H1 (cell line): Measurements from ENCODE around the gene TEAD4. TPM values are rescaled to one million over a fixed set of nuclear protein-coding genes. Genes with fewer than 3 reads are reported as not detected.

Experiments used
- CTCF ChIA-PET: fragments of 300-600 bp; sonication (Branson Sonifier 250); formaldehyde crosslinking; loops from one replicate; lab custom pipeline; 2021; ENCODE audit not compliant: partially characterized antibody; lab: Charles Lee
- POLR2A ChIA-PET: fragments of 300-600 bp; sonication (Branson Sonifier 250); formaldehyde crosslinking; loops from one replicate; lab custom pipeline; 2021; ENCODE audit warnings: inconsistent platforms; ENCODE audit not compliant: partially characterized antibody; lab: Charles Lee
- DNase-seq, 2 experiments: peaks; one replicate each; pipeline versions ENCODE4 v3.0.0 to v3.0.0-alpha.2; 2010 to 2022; ENCODE audit warnings: low spot score in 2 of 2, low read depth in 1 of 2, mixed read lengths in 1 of 2
- FAIRE-seq: peaks from 2 replicates; lab custom pipeline; 2011; peaks lifted over from hg19 to GRCh38; lab: Jason Lieb, UNC
- H2AFZ ChIP-seq: 2 replicates; pipeline ENCODE4 v1.8.1; 2012; ENCODE audit warnings: low read length, inconsistent platforms
- H2AK5ac ChIP-seq: 2 replicates; pipeline ENCODE4 v1.6.1; 2013; ENCODE audit warnings: low read depth, low read length
- H2BK120ac ChIP-seq: replicated peaks from 2 replicates; pipeline ENCODE3; 2013; ENCODE audit warnings: low read depth, low read length, inconsistent platforms
- H2BK12ac ChIP-seq: 2 replicates; pipeline ENCODE4 v1.6.1; 2013; ENCODE audit warnings: low read depth, low read length
- H2BK15ac ChIP-seq: 2 replicates; pipeline ENCODE4 v1.6.1; 2013; ENCODE audit warnings: low read length
- H2BK20ac ChIP-seq: 2 replicates; pipeline ENCODE4 v1.6.1; 2013; ENCODE audit warnings: low read length
- H2BK5ac ChIP-seq: 2 replicates; pipeline ENCODE4 v1.6.1; 2013; ENCODE audit warnings: low read depth, low read length
- H3K14ac ChIP-seq: 2 replicates; pipeline ENCODE4 v1.6.1; 2013; ENCODE audit warnings: inconsistent platforms; ENCODE audit not compliant: insufficient read length
- H3K18ac ChIP-seq: 2 replicates; pipeline ENCODE4 v1.6.1; 2013; ENCODE audit warnings: low read length; ENCODE audit errors: extremely low read depth
- H3K23ac ChIP-seq: 2 replicates; pipeline ENCODE4 v1.6.1; 2013; ENCODE audit warnings: inconsistent platforms; ENCODE audit not compliant: insufficient read length
- H3K23me2 ChIP-seq: 2 replicates; pipeline ENCODE4 v1.6.1; 2013; ENCODE audit warnings: low read depth, low read length
- H3K27ac ChIP-seq: 2 replicates; pipeline ENCODE4 v1.6.1; 2011; ENCODE audit warnings: low read depth, low read length, inconsistent platforms
- H3K27me3 ChIP-seq, 4 experiments: replicated peaks in 1 of 4; 1 replicate in 1 of 4; 2 replicates in 3 of 4; pipeline versions ENCODE4 v1.6.1 to v1.8.1; 2011 to 2013; ENCODE audit warnings: low read length in 3 of 4, mild to moderate bottlenecking in 3 of 4, inconsistent platforms in 2 of 4, mixed read lengths in 2 of 4, moderate library complexity in 1 of 4; ENCODE audit not compliant: control insufficient read depth in 3 of 4, insufficient read depth in 3 of 4; ENCODE audit errors: extremely low read depth in 1 of 4
- H3K36me3 ChIP-seq, 4 experiments: 2 replicates each; pipeline versions ENCODE4 v1.6.1 to v1.8.1; 2011 to 2013; ENCODE audit warnings: mild to moderate bottlenecking in 4 of 4, low read length in 3 of 4, moderate library complexity in 2 of 4, control low read depth in 1 of 4, inconsistent platforms in 1 of 4; ENCODE audit not compliant: insufficient read depth in 4 of 4, control insufficient read depth in 2 of 4
- H3K4ac ChIP-seq: replicated peaks from 2 replicates; pipeline ENCODE3; 2013; ENCODE audit warnings: low read length, low read depth, mixed read lengths, inconsistent platforms; ENCODE audit not compliant: insufficient read length
- H3K4me1 ChIP-seq, 4 experiments: replicated peaks in 1 of 4; 1 replicate in 1 of 4; 2 replicates in 3 of 4; pipeline versions ENCODE4 v1.6.1 to v1.8.1; 2011 to 2013; ENCODE audit warnings: low read length in 3 of 4, inconsistent platforms in 2 of 4, mixed read lengths in 1 of 4; ENCODE audit not compliant: insufficient read depth in 4 of 4, control insufficient read depth in 3 of 4
- H3K4me2 ChIP-seq, 2 experiments: 2 replicates each; pipeline versions ENCODE4 v1.6.1 to v1.8.1; 2011 to 2013; ENCODE audit warnings: low read depth in 2 of 2, low read length in 2 of 2, control low read depth in 1 of 2, inconsistent platforms in 1 of 2, mild to moderate bottlenecking in 1 of 2; ENCODE audit not compliant: insufficient read depth in 1 of 2
- H3K4me3 ChIP-seq, 4 experiments: fragments of 200-600, 300-600 bp in 1 of 4; sonication (generic), shearing (Covaris generic), sonication (Bioruptor Twin) in 1 of 4; 2 replicates each; pipeline versions ENCODE4 v1.5.1 to v1.8.1; 2011 to 2016; ENCODE audit warnings: low read length in 4 of 4, low read depth in 3 of 4, control low read depth in 2 of 4, inconsistent platforms in 2 of 4, mild to moderate bottlenecking in 2 of 4, mixed read lengths in 1 of 4, moderate library complexity in 1 of 4; ENCODE audit not compliant: insufficient read depth in 2 of 4; ENCODE audit errors: extremely low read depth in 1 of 4
- H3K56ac ChIP-seq: replicated peaks from 2 replicates; pipeline ENCODE3; 2013; ENCODE audit warnings: low read depth, mild to moderate bottlenecking, mixed read lengths, low read length, inconsistent platforms; ENCODE audit not compliant: insufficient read length
- H3K79me1 ChIP-seq: 2 replicates; pipeline ENCODE4 v1.6.1; 2013; ENCODE audit warnings: low read depth, low read length, control low read depth
- H3K79me2 ChIP-seq, 2 experiments: 2 replicates each; pipeline versions ENCODE4 v1.6.1 to v1.8.1; 2012 to 2013; ENCODE audit warnings: low read length in 2 of 2, mild to moderate bottlenecking in 2 of 2, inconsistent platforms in 1 of 2; ENCODE audit not compliant: insufficient read depth in 2 of 2, control insufficient read depth in 1 of 2
- H3K9ac ChIP-seq, 4 experiments: replicated peaks in 1 of 4; 1 replicate in 1 of 4; 2 replicates in 3 of 4; pipeline versions ENCODE4 v1.6.1 to v1.8.1; 2011 to 2013; ENCODE audit warnings: low read depth in 3 of 4, low read length in 3 of 4, control low read depth in 2 of 4, mild to moderate bottlenecking in 2 of 4, moderate library complexity in 2 of 4, inconsistent platforms in 1 of 4; ENCODE audit errors: extremely low read depth in 1 of 4
- H3K9me3 ChIP-seq, 2 experiments: 2 replicates each; pipeline versions ENCODE4 v1.6.1 to v1.8.1; 2012 to 2013; ENCODE audit warnings: mild to moderate bottlenecking in 2 of 2, moderate library complexity in 2 of 2, control low read depth in 1 of 2, inconsistent platforms in 1 of 2, low read depth in 1 of 2, low read length in 1 of 2, mixed read lengths in 1 of 2; ENCODE audit not compliant: insufficient read depth in 2 of 2
- H4K20me1 ChIP-seq, 2 experiments: replicated peaks in 1 of 2; 2 replicates each; pipeline versions ENCODE3 to v1.8.1; 2011 to 2013; ENCODE audit warnings: inconsistent platforms in 2 of 2, low read length in 2 of 2, mild to moderate bottlenecking in 1 of 2; ENCODE audit not compliant: insufficient read depth in 2 of 2, control insufficient read depth in 1 of 2
- H4K5ac ChIP-seq: 2 replicates; pipeline ENCODE4 v1.6.1; 2013; ENCODE audit warnings: low read length, low read depth, mixed read lengths, inconsistent platforms; ENCODE audit not compliant: insufficient read length
- H4K8ac ChIP-seq: 2 replicates; pipeline ENCODE4 v1.8.0; 2013; ENCODE audit warnings: mild to moderate bottlenecking, moderate library complexity, low read length, inconsistent platforms; ENCODE audit not compliant: insufficient read depth; ENCODE audit errors: extremely low read depth
- H4K91ac ChIP-seq: replicated peaks from 2 replicates; pipeline ENCODE3; 2013; ENCODE audit warnings: low read length, mixed read lengths, inconsistent platforms; ENCODE audit not compliant: insufficient read length
- BACH1 ChIP-seq: IDR thresholded peaks from 2 replicates; pipeline ENCODE4 v1.6.1; 2012; ENCODE audit warnings: low read length, improper control_type of control experiment
- CBX5 ChIP-seq: fragments of 300-800, 300-1000 bp; sonication (generic); IDR thresholded peaks from 2 replicates; pipeline ENCODE4 v1.7.1; 2016; ENCODE audit warnings: antibody characterized with exemption, low read length, low read depth
- GTF2F1 ChIP-seq: IDR thresholded peaks from 2 replicates; pipeline ENCODE4 v1.6.1; 2012; ENCODE audit warnings: low read depth, low read length, improper control_type of control experiment, borderline replicate concordance
- KDM1A ChIP-seq: fragments of 200-600, 300-600 bp; sonication (generic); IDR thresholded peaks from 2 replicates; pipeline ENCODE4 v1.7.1; 2016; ENCODE audit warnings: mild to moderate bottlenecking, low read length, borderline replicate concordance
- PHF8 ChIP-seq: fragments of 200-600 bp; sonication (generic); conservative IDR thresholded peaks from 2 replicates; pipeline ENCODE4 v1.7.1; 2012; ENCODE audit warnings: low read depth, mild to moderate bottlenecking, inconsistent platforms, low read length, moderate library complexity
- RBBP5 ChIP-seq: IDR thresholded peaks from 2 replicates; pipeline ENCODE4 v1.7.1; 2012; ENCODE audit warnings: low read depth, mild to moderate bottlenecking, inconsistent platforms, low read length, moderate library complexity, borderline replicate concordance
- RFX5 ChIP-seq: IDR thresholded peaks from 2 replicates; pipeline ENCODE4 v1.6.1; 2011; ENCODE audit warnings: low read depth, low read length, improper control_type of control experiment, borderline replicate concordance
- TBP ChIP-seq: IDR thresholded peaks from 2 replicates; pipeline ENCODE4 v1.6.1; 2011; ENCODE audit warnings: low read depth, low read length, improper control_type of control experiment
- WGBS, 2 experiments: shearing (Covaris generic) in 1 of 2; methylation state at CpG; one replicate each; pipeline versions ENCODE4 v1.1.6 to v1.1.7; 2013 to 2015; ENCODE audit warnings: low lambda C conversion rate in 2 of 2, mixed read lengths in 2 of 2, inconsistent platforms in 1 of 2, low coverage in 1 of 2, missing lambda C conversion rate in 1 of 2; ENCODE audit not compliant: insufficient replicate concordance in 2 of 2, insufficient coverage in 1 of 2, insufficient read length in 1 of 2; ENCODE audit errors: extremely low coverage in 1 of 2, missing lambda C conversion rate in 1 of 2; 5-methylcytosine and 5-hydroxymethylcytosine counted together
- polyA plus RNA-seq, 7 experiments: library from polyadenylated mRNA; depleted of rRNA in 3 of 7; stranded (reverse) in 5 of 7; unstranded in 2 of 7; fragments of >200 nt in 5 of 7; fragments of 200-250 nt in 2 of 7; gene quantifications; 1 replicate in 5 of 7; 2 replicates in 1 of 7; 4 replicates in 1 of 7; pipeline versions ENCODE4 v1.2.1 to v1.2.3, GENCODE V29; 2011 to 2013; ENCODE audit warnings: missing spikeins in 2 of 7, mixed read lengths in 2 of 7
- total RNA-seq: library from RNA; stranded (reverse); fragmentation: NEBNext Ultra II Directional; extraction: Animal tissue kit (Norgen Biotek cat#: 25700); gene quantifications from 2 replicates; pipeline ENCODE4 v1.2.1, GENCODE V29; 2021

The TEAD4 gene
- total and polyA plus RNA-seq, 2 of the 8 experiments (the other 6 are each of a cell fraction or from before 2014, with no cell fraction given): 56.7 to 116 TPM

- Histone ChIP-seq H3K79me2 (peaks cover 0 to 81% of the 10 kb centered on the region in 2 experiments; a peak in 3 of 4 replicates), H3K9me3 (no peaks in the 10 kb centered on the region), H2BK5ac (no peak overlapping the region), H3K18ac (no peak overlapping the region), H2BK120ac (no peak overlapping the region), H3K27me3 (no peaks in the 10 kb centered on the region), H4K20me1 (peaks cover 11 to 28% of the 10 kb centered on the region in 2 experiments), H3K23ac (no peak overlapping the region), H3K56ac (no peak overlapping the region), H2BK20ac (no peak overlapping the region), H3K4me2 (no peak overlapping the region), H3K4me3 (no peak overlapping the region), H4K5ac (no peak overlapping the region), H2AK5ac (no peak overlapping the region), H2BK15ac (no peak overlapping the region), H3K4me1 (peaks cover 6 to 17% (median 8%) of the 10 kb centered on the region in 4 experiments), H3K27ac (no peak overlapping the region), H2BK12ac (no peak overlapping the region), H3K4ac (no peak overlapping the region), H3K14ac (no peak overlapping the region), H3K36me3 (peaks cover 0 to 9% (median 3%) of the 10 kb centered on the region in 4 experiments; a peak in 4 of 8 replicates), H3K9ac (no peak overlapping the region), H4K8ac (no peak overlapping the region), H2AFZ (no peak overlapping the region), H3K23me2 (no peaks in the 10 kb centered on the region), H4K91ac (no peak overlapping the region), H3K79me1 (peaks cover 14% of the 10 kb centered on the region)
- CTCF ChIA-PET: interaction anchor here (1.2 kb wide), 1 partner anchor 13 kb away, joined by 3 read pairs; no protein-coding TSS in a partner anchor
- TF ChIP-seq TBP: no peak
- TF ChIP-seq BACH1: no peak
- TF ChIP-seq GTF2F1: no peak
- no peak for TF ChIP-seq CBX5
- TF ChIP-seq RBBP5: no peak
- no peak for TF ChIP-seq PHF8
- no peak for TF ChIP-seq RFX5
- no peak for TF ChIP-seq KDM1A
- DNase-seq (no peak), FAIRE-seq (no peak)
- POLR2A ChIA-PET: interaction anchor here (2.5 kb wide), 1 partner anchor 21 kb away, joined by 8 read pairs; the partner anchor contains the start of gene TEAD4
- 93% methylated on average over 4 of the region's 4 CpGs; no CpG with 5 or more reads in 1 of the 2 experiments for WGBS, 2 experiments
Observed at GRCh38 chr12:2979806-2980205, 20.6 kb downstream of the TEAD4 start.
